Measurements from ENCODE around the gene PCDHA8. TPM values are rescaled to one million over a fixed set of nuclear protein-coding genes. Genes with fewer than 3 reads are reported as not detected.
A peak's percentile ranks its signal among the peaks of the same experiment; 100 is the strongest.

PCDHA8 gene
- total RNA-seq, 1 experiment from 2014 or later: not detected

DNA sequence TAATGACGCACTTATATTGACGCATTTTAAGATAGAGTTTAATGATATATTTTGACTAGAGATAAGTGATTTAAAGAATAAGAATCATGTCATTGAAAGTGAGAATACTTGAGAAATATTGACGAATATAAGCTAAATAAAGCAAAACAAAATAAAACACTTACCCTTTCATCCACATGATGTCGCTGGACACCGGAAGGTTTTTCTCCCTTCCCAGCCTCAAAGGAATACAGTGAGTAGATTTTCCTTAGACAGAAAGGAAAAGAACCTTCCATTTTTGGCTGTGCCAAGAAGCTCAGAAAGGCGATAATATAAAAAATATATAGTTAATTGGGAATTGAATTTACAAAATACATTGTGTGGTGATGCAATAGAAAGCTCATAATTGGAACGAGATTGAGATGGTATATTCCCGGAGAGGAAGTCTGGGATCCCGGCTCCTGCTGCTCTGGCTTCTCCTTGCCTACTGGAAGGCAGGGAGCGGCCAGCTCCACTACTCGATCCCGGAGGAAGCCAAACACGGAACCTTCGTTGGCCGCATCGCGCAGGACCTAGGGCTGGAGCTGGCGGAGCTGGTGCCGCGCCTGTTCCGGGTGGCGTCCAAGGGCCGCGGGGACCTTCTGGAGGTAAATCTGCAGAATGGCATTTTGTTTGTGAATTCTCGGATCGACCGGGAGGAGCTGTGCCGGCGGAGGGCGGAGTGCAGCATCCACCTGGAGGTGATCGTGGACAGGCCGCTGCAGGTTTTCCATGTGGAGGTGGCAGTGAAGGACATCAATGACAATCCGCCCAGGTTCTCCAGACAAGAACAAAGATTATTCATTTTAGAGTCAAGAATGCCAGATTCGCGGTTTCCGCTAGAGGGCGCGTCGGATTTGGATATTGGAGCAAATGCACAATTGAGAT, 19.4 kb upstream of the PCDHA8 start, which contains the start of gene PCDHA5:
PCDHA5 (plus strand) TSS at position 239 of the 906 bp plus-strand sequence.
- H3K9ac ChIP-seq (ENCODE audit: low read length): no peak within 1 kb of the TSS
- ChIA-PET RAD21 (ENCODE audit: low non-redundant PET in 1 of 2, low total read pairs in 2 of 2, uncharacterized antibody in 2 of 2, unreplicated experiment in 2 of 2) (no interaction called here), POLR2A (no interaction called here), CTCF (interaction anchor here (1.0 kb wide), 1 partner anchor 220 kb away, joined by 3 read pairs; no protein-coding TSS in a partner anchor)
- BruUV-seq (replicated peaks): no TSS peak
- H3K27ac ChIP-seq (ENCODE audit: low read depth, low read length): no peak within 1 kb of the TSS
- TF ChIP-seq POLR2AphosphoS5 (IDR thresholded peaks at IDR 0.05; ENCODE audit: low read depth, low read length): no peak
- no peak for TF ChIP-seq ELF1 (IDR thresholded peaks at IDR 0.05; ENCODE audit: borderline replicate concordance, low read depth)
- TF ChIP-seq CTCF (IDR thresholded peaks at IDR 0.05 in 2 of 3, conservative IDR thresholded peaks at IDR 0.05 in 1 of 3; ENCODE audit: borderline replicate concordance in 1 of 3, insufficient read depth in 1 of 3, low read depth in 2 of 3, low read length in 2 of 3): peak in 2 of 3 experiments; percentile 37 to 55; a peak in 3 of 6 replicates
- TF ChIP-seq REST (IDR thresholded peaks at IDR 0.05; ENCODE audit: low read depth): no peak
- 0 out of 2 replicates have a peak, but pooled peaks have one; percentile 11 for TF ChIP-seq RAD21 (IDR thresholded peaks at IDR 0.05; ENCODE audit: low read depth)
- no peak within 1 kb of the TSS for H2AFZ ChIP-seq (ENCODE audit: low read depth, low read length, poor library complexity, severe bottlenecking)
- ATAC-seq (no peak), DNase-seq (ENCODE audit: low read depth, low spot score) (no peak)
- no peaks in the 10 kb centered on the region; the same call in 1 of the 2 replicates for H3K9me2 ChIP-seq (ENCODE audit: insufficient read depth)
- H4K20me1 ChIP-seq (ENCODE audit: insufficient read depth): no peaks in the 10 kb centered on the region
- no peak within 1 kb of the TSS for H3K4me3 ChIP-seq (replicated peaks in 1 of 2; ENCODE audit: low read depth in 1 of 2, low read length in 2 of 2)
- H3K4me1 ChIP-seq (ENCODE audit: control insufficient read depth in 1 of 2, insufficient read depth in 2 of 2, low read length in 2 of 2): no peaks in the 10 kb centered on the region
- intact Hi-C loops (cut with micrococcal nuclease): no loop called here
- H3K9me3 ChIP-seq (ENCODE audit: control insufficient read depth in 1 of 2, insufficient read depth in 1 of 2, low read depth in 1 of 2, low read length in 2 of 2): no peaks in the 10 kb centered on the region
- no peaks in the 10 kb centered on the region; a peak in 1 of 4 replicates for H3K36me3 ChIP-seq (ENCODE audit: control insufficient read depth in 1 of 2, insufficient read depth in 2 of 2, low read length in 2 of 2)
- H3K79me2 ChIP-seq (ENCODE audit: insufficient read depth, low read length): no peaks in the 10 kb centered on the region
- H3K27me3 ChIP-seq (ENCODE audit: insufficient read depth, low read length): no peaks in the 10 kb centered on the region
- no peak within 1 kb of the TSS for H3K4me2 ChIP-seq (ENCODE audit: low read length)

Data from HCT116 (cell line).